SU-DHL-6 (cell line): ENCODE measurements around the gene SLC17A2.

Experiments used
- CTCF ChIP-seq: fragments of 200-600 bp; sonication (generic); IDR thresholded peaks from one replicate; pipeline ENCODE4 v1.5.1; 2017; ENCODE audit warnings: antibody characterized with exemption, mild to moderate bottlenecking, low read length, moderate library complexity; ENCODE audit not compliant: insufficient read depth, poor library complexity, severe bottlenecking
- EZH2phosphoT487 ChIP-seq: fragments of 200-600 bp; sonication (generic), shearing (Covaris generic); conservative IDR thresholded peaks from 2 replicates; pipeline ENCODE4 v1.6.1; 2018; ENCODE audit warnings: mild to moderate bottlenecking, antibody characterized with exemption, low read length, moderate library complexity, mixed read lengths

GRCh38 chr6:25943887-25944286 lies 13.4 kb upstream of the SLC17A2 start:
- TF ChIP-seq CTCF (no peak), EZH2phosphoT487 (no peak)
